A673 (cell line): ENCODE results near the gene NRTN. TPM values are rescaled to one million over a fixed set of nuclear protein-coding genes. Genes with fewer than 3 reads are reported as not detected.
"Not testable (repeated sequence)": the region's sequence is repeated elsewhere in the genome, so short reads cannot be mapped to it uniquely, and the experiment has no call there.

Experiments
- BruUV-seq: library from RNA; stranded (reverse); fragments of 400-500 nt; replicated peaks from 2 replicates; lab custom pipeline; 2021; lab: Mats Ljungman, UMichigan
- CTCF ChIA-PET: fragments of 300-600 bp; sonication (Branson Sonifier 250); formaldehyde crosslinking; loops from one replicate; lab custom pipeline; 2022; ENCODE audit warnings: antibody characterized with exemption; lab: Charles Lee
- POLR2A ChIA-PET: fragments of 300-600 bp; sonication (Branson Sonifier 250); formaldehyde crosslinking; loops from one replicate; lab custom pipeline; 2022; ENCODE audit warnings: antibody characterized with exemption; ENCODE audit not compliant: low non-redundant PET; lab: Charles Lee
- DNase-seq: peaks from one replicate; pipeline ENCODE4 v3.0.0-alpha.2; 2015; ENCODE audit warnings: low spot score
- H3K27ac ChIP-seq: fragments of 200-600 bp; sonication (generic); 2 replicates; pipeline ENCODE4 v1.5.1; 2016; ENCODE audit warnings: mixed run types, low read depth, mild to moderate bottlenecking, mixed read lengths, antibody characterized with exemption, low read length; ENCODE audit not compliant: poor library complexity, severe bottlenecking
- H3K27me3 ChIP-seq: fragments of 200-600 bp; sonication (generic); replicated peaks from 2 replicates; pipeline ENCODE4 v1.6.1; 2017; ENCODE audit warnings: mixed run types, low read depth, mild to moderate bottlenecking, mixed read lengths, antibody characterized with exemption, low read length; ENCODE audit not compliant: insufficient read depth, poor library complexity
- H3K36me3 ChIP-seq: fragments of 200-600 bp; sonication (generic); 2 replicates; pipeline ENCODE4 v1.6.1; 2016; ENCODE audit warnings: mixed run types, mild to moderate bottlenecking, mixed read lengths, antibody characterized with exemption, low read length; ENCODE audit not compliant: insufficient read depth, poor library complexity, severe bottlenecking
- H3K4me1 ChIP-seq: fragments of 200-600 bp; sonication (generic); 2 replicates; pipeline ENCODE4 v1.6.1; 2017; ENCODE audit warnings: mixed run types, mild to moderate bottlenecking, mixed read lengths, antibody characterized with exemption, low read length; ENCODE audit not compliant: insufficient read depth, poor library complexity, severe bottlenecking
- H3K4me3 ChIP-seq: fragments of 200-600 bp; sonication (generic); 2 replicates; pipeline ENCODE4 v1.5.1; 2016; ENCODE audit warnings: low read depth, mixed run types, mild to moderate bottlenecking, mixed read lengths, low read length; ENCODE audit not compliant: poor library complexity, severe bottlenecking
- H3K9me3 ChIP-seq: fragments of 200-600 bp; sonication (generic); 2 replicates; pipeline ENCODE4 v1.6.1; 2016; ENCODE audit warnings: mixed run types, low read depth, mild to moderate bottlenecking, mixed read lengths, antibody characterized with exemption, low read length; ENCODE audit not compliant: poor library complexity, severe bottlenecking
- CTCF ChIP-seq: fragments of 300-800, 200-600 bp; sonication (generic); conservative IDR thresholded peaks from 2 replicates; pipeline ENCODE4 v1.5.1; 2017; ENCODE audit warnings: low read depth, mild to moderate bottlenecking, antibody characterized with exemption, low read length, moderate library complexity, mixed read lengths
- EZH2 ChIP-seq: fragments of 200-600 bp; sonication (generic); IDR thresholded peaks from 2 replicates; pipeline ENCODE4 v1.6.1; 2017; ENCODE audit warnings: borderline replicate concordance, low read depth, mild to moderate bottlenecking, mixed read lengths, antibody characterized with exemption, low read length; ENCODE audit not compliant: poor library complexity, severe bottlenecking
- intact Hi-C: fragments of 100-400 bp; cut with micrococcal nuclease; formaldehyde crosslinking; loops from one replicate; pipeline ENCODE4 v1.10.0; 2022; ENCODE audit not compliant: unreplicated experiment
- total RNA-seq: library from RNA; stranded (reverse); gene quantifications from 2 replicates; pipeline ENCODE4 v1.2.3, GENCODE V29; 2021

NRTN gene
- total RNA-seq, 1 experiment from 2014 or later: 1.6 TPM

- no peak for TF ChIP-seq EZH2
- TF ChIP-seq CTCF: no peak
- no TSS peak for BruUV-seq
- H3K27ac ChIP-seq: no peak overlapping the region
- ChIA-PET POLR2A (no interaction called here), CTCF (no interaction called here)
- H3K4me3 ChIP-seq: no peak overlapping the region
- H3K36me3 ChIP-seq: no peaks in the 10 kb centered on the region
- DNase-seq: no peak
- no peaks in the 10 kb centered on the region for H3K27me3 ChIP-seq
- no peaks in the 10 kb centered on the region for H3K9me3 ChIP-seq
- intact Hi-C loops: no loop called here
- H3K4me1 ChIP-seq: no peaks in the 10 kb centered on the region
Measured at GRCh38 chr19:5838353-5839064, 33.6 kb downstream of the NRTN start.

- ChIA-PET CTCF (no interaction called here), POLR2A (interaction anchor here (0.6 kb wide), 1 partner anchor 1762 kb away, joined by 4 read pairs; no protein-coding TSS in a partner anchor)
- DNase-seq: no peak
- no TSS peak for BruUV-seq
- H3K9me3 ChIP-seq: no peaks in the 10 kb centered on the region
- H3K27ac ChIP-seq: no peak within 1 kb of the TSS
- no peak within 1 kb of the TSS for H3K4me3 ChIP-seq
- TF ChIP-seq EZH2 (no peak), CTCF (no peak)
- H3K27me3 ChIP-seq: no peaks in the 10 kb centered on the region
- no peaks in the 10 kb centered on the region for H3K4me1 ChIP-seq
- no peaks in the 10 kb centered on the region for H3K36me3 ChIP-seq
- intact Hi-C loops: no loop called here
Measured at GRCh38 chr19:5839065-5840017, 34.5 kb downstream of the NRTN start, which contains the start of gene FUT6. Gene FUT6, minus strand, starts transcription at chr19:5839702. Its CDS starts 7,135 bp downstream, at chr19:5832567.

- H3K27me3 ChIP-seq, CTCF ChIA-PET, H3K4me3 ChIP-seq, POLR2A ChIA-PET, H3K9me3 ChIP-seq, H3K27ac ChIP-seq, BruUV-seq, intact Hi-C loops, DNase-seq, H3K36me3 ChIP-seq, H3K4me1 ChIP-seq: not testable (repeated sequence)
Measured at GRCh38 chr19:5841735-5842111, 36.9 kb downstream of the NRTN start.
